CD8-positive, alpha-beta memory T cell (primary cell): ENCODE results near the gene JSRP1. TPM values are rescaled to one million over a fixed set of nuclear protein-coding genes. Genes with fewer than 3 reads are reported as not detected.

Experiments
- CTCF ChIA-PET: fragments of 350-600 bp; sonication (Branson Sonifier 250); formaldehyde crosslinking; loops from one replicate; lab custom pipeline; 2021; ENCODE audit warnings: antibody characterized with exemption; lab: Charles Lee
- POLR2A ChIA-PET: fragments of 350-600 bp; sonication (Branson Sonifier 250); formaldehyde crosslinking; loops from one replicate; lab custom pipeline; 2021; ENCODE audit warnings: antibody characterized with exemption; lab: Charles Lee
- DNase-seq, 5 donors: peaks; one replicate each; pipeline versions ENCODE4 v3.0.0 to v3.0.0-alpha.2; 2020 to 2022; ENCODE audit warnings: mixed read lengths in 1 of 5
- H3K27ac ChIP-seq: one replicate; pipeline ENCODE4 v1.7.0; 2013; ENCODE audit warnings: low read depth, mild to moderate bottlenecking, low read length, moderate library complexity
- H3K27me3 ChIP-seq: 2 replicates; pipeline ENCODE4 v1.7.0; 2013; ENCODE audit warnings: low read length, mild to moderate bottlenecking; ENCODE audit not compliant: insufficient read depth, poor library complexity, severe bottlenecking
- H3K36me3 ChIP-seq: 2 replicates; pipeline ENCODE4 v1.7.0; 2013; ENCODE audit warnings: mild to moderate bottlenecking, low read length, moderate library complexity; ENCODE audit not compliant: insufficient read depth
- H3K4me1 ChIP-seq: 2 replicates; pipeline ENCODE4 v1.7.0; 2013; ENCODE audit warnings: mild to moderate bottlenecking, low read length, moderate library complexity; ENCODE audit not compliant: insufficient read depth
- H3K4me3 ChIP-seq: 2 replicates; pipeline ENCODE4 v1.7.0; 2013; ENCODE audit warnings: mild to moderate bottlenecking, low read length
- H3K9me3 ChIP-seq: 2 replicates; pipeline ENCODE4 v1.7.0; 2013; ENCODE audit warnings: mild to moderate bottlenecking, low read length
- H3K27ac Mint-ChIP-seq, 8 donors: one replicate each; pipeline ENCODE4 v1.8.0; 2020 to 2021; ENCODE audit warnings: mixed read lengths in 8 of 8, mild to moderate bottlenecking in 6 of 8, inconsistent platforms in 3 of 8, moderate library complexity in 3 of 8
- H3K27me3 Mint-ChIP-seq, 2 donors: one replicate each; pipeline ENCODE4 v1.8.0; 2020 to 2021; ENCODE audit warnings: mixed read lengths in 2 of 2, mild to moderate bottlenecking in 1 of 2, moderate library complexity in 1 of 2
- H3K36me3 Mint-ChIP-seq, 3 donors: one replicate each; pipeline ENCODE4 v1.8.0; 2020 to 2021; ENCODE audit warnings: mixed read lengths in 3 of 3, inconsistent platforms in 1 of 3, mild to moderate bottlenecking in 1 of 3
- H3K4me1 Mint-ChIP-seq, 3 donors: one replicate each; pipeline ENCODE4 v1.8.0; 2020 to 2021; ENCODE audit warnings: mixed read lengths in 3 of 3, inconsistent platforms in 1 of 3, mild to moderate bottlenecking in 1 of 3
- H3K4me3 Mint-ChIP-seq, 7 donors: one replicate each; pipeline ENCODE4 v1.8.0; 2020 to 2021; ENCODE audit warnings: mixed read lengths in 7 of 7, mild to moderate bottlenecking in 6 of 7, moderate library complexity in 4 of 7, inconsistent platforms in 2 of 7
- H3K9me3 Mint-ChIP-seq, 5 donors: one replicate each; pipeline ENCODE4 v1.8.0; 2020 to 2022; ENCODE audit warnings: mixed read lengths in 5 of 5, mild to moderate bottlenecking in 3 of 5, moderate library complexity in 2 of 5, inconsistent platforms in 1 of 5
- polyA plus RNA-seq: library from polyadenylated mRNA; unstranded; fragments of 300-500 nt; fragmentation: Illumina TruSeq; gene quantifications from one replicate; pipeline ENCODE4 v1.2.3, GENCODE V29; 2021
- total RNA-seq, 2 experiments: library from RNA; stranded (reverse); gene quantifications; one replicate each; pipeline ENCODE4 v1.2.3, GENCODE V29; 2021

JSRP1 gene
- total and polyA plus RNA-seq, 3 experiments from 2014 or later: 0.73 to 1.0 (median 0.91) TPM

DNA sequence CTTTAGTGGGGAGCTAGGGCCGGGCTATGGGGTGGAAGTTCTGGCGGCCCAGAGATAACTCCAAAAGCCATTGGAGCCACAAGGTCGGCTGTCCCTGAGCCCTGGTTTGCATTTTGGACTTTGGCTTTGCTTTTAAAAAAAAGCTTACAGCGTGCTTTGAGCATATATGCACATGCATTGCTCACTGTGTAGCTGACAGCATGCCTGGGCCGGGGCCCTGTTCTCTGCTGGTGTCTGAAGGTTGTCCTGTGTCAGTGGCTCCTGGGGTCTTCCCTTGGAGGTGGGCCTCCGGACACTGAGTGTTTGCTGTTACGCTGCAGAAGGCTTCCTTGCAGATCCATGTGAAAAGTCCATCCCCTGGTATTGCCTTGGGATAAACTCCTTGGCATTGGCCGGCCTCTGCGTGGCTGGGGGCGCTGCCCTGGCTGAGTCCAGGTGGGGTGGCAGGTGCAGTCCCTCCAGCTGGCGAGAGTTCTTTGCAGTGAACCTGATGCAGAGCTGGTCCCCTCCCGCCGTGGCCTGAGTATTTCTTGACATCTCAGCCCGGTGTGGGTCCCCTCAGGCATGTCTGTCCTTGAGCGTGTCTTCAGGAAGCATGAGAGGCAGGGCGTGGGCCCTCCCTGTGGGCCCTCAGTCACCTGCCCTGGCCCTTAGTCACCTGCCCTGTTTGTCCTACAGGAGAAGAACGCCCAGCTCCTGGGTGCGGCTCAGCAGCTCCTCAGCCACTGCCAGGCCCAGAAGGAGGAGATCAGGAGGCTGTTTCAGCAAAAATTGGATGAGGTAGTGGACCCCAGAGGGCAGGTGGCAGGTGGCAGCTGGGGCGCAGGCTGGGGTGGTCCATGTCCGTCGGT lies 43.1 kb downstream of the JSRP1 start:
- H3K4me1 Mint-ChIP-seq: no peaks in the 10 kb centered on the region
- POLR2A ChIA-PET: no interaction called here
- no peaks in the 10 kb centered on the region for H3K9me3 Mint-ChIP-seq
- Histone ChIP-seq H3K27me3 (no peaks in the 10 kb centered on the region), H3K4me1 (no peaks in the 10 kb centered on the region), H3K4me3 (no peak overlapping the region), H3K36me3 (peaks cover 7% of the 10 kb centered on the region), H3K27ac (no peak overlapping the region), H3K9me3 (no peaks in the 10 kb centered on the region)
- peak overlapping the region in 2 of 8 donors; percentile 42 to 83 for H3K27ac Mint-ChIP-seq
- no peak overlapping the region for H3K4me3 Mint-ChIP-seq
- CTCF ChIA-PET: interaction anchor here (0.8 kb wide), 1 partner anchor 178 kb away, joined by 3 read pairs; no protein-coding TSS in a partner anchor
- peaks cover 0 to 69% (median 4%) of the 10 kb centered on the region in 3 donors for H3K36me3 Mint-ChIP-seq
- no peaks in the 10 kb centered on the region for H3K27me3 Mint-ChIP-seq
- no peak for DNase-seq

GRCh38 chr19:2210987-2211740 lies 45.1 kb downstream of the JSRP1 start:
- H3K4me1 ChIP-seq: no peaks in the 10 kb centered on the region
- Mint-ChIP-seq H3K4me1 (no peaks in the 10 kb centered on the region), H3K4me3 (no peak overlapping the region), H3K36me3 (peaks cover 0 to 65% (median 6%) of the 10 kb centered on the region in 3 donors), H3K27ac (peak overlapping the region in 1 of 8 donors; percentile 82), H3K27me3 (no peaks in the 10 kb centered on the region), H3K9me3 (no peaks in the 10 kb centered on the region)
- ChIA-PET CTCF (no interaction called here), POLR2A (no interaction called here)
- no peaks in the 10 kb centered on the region for H3K27me3 ChIP-seq
- DNase-seq: no peak
- no peaks in the 10 kb centered on the region for H3K9me3 ChIP-seq
- H3K27ac ChIP-seq: no peak overlapping the region
- no peak overlapping the region for H3K4me3 ChIP-seq
- peaks cover 11% of the 10 kb centered on the region for H3K36me3 ChIP-seq

DNA sequence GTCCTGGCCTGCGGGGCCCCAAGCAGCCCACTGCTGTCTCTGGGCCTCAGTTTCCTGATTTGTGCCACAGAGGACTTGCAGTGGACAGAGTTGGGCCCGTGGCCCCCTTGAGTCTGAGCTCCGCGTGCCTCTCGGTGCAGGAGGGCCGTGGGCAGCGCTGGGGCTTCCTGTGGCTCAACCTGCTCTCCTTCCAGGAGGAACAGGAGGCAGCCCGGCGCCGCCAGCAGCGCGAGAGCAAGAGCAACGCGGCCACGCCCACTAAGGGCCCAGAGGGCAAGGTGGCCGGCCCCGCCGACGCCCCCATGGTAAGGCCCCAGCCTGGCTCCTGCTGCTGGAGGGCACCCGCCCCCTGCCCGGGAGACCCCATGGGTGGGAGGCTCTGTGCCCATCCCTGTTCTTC lies 46.0 kb downstream of the JSRP1 start:
- H3K9me3 Mint-ChIP-seq: no peaks in the 10 kb centered on the region
- no peak overlapping the region for H3K4me3 ChIP-seq
- H3K9me3 ChIP-seq: no peaks in the 10 kb centered on the region
- ChIA-PET CTCF (no interaction called here), POLR2A (interaction anchor here (0.6 kb wide), 1 partner anchor 313 kb away, joined by 7 read pairs; no protein-coding TSS in a partner anchor)
- H3K4me3 Mint-ChIP-seq: no peak overlapping the region
- no peak for DNase-seq
- H3K27me3 Mint-ChIP-seq: no peaks in the 10 kb centered on the region
- H3K4me1 ChIP-seq: no peaks in the 10 kb centered on the region
- H3K27ac ChIP-seq: no peak overlapping the region
- peaks cover 0 to 61% (median 5%) of the 10 kb centered on the region in 3 donors for H3K36me3 Mint-ChIP-seq
- H3K27me3 ChIP-seq: no peaks in the 10 kb centered on the region
- peak overlapping the region in 1 of 8 donors; percentile 51 for H3K27ac Mint-ChIP-seq
- peaks cover 11% of the 10 kb centered on the region for H3K36me3 ChIP-seq
- no peaks in the 10 kb centered on the region for H3K4me1 Mint-ChIP-seq

DNA sequence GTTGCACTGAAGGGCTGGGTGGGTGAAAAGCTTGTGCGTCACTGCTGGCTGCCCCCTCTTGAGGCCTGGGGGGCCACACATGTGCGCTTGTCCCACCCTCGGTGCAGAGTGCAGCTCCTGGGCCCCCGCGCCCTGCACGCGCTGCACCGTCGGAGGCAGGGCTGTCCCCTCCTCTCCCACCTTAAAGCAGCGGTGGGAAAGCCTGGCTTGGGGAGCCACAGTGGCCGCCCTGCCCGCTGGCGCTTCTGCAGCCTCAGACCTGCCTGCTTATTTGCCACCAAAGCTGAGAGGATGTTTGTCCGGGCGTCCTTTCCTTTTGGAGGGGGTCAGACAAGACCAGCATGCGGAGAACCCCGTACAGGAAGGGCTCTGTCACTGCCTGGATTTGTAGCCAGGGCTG lies 46.8 kb downstream of the JSRP1 start:
- H3K9me3 Mint-ChIP-seq: no peaks in the 10 kb centered on the region

DNA sequence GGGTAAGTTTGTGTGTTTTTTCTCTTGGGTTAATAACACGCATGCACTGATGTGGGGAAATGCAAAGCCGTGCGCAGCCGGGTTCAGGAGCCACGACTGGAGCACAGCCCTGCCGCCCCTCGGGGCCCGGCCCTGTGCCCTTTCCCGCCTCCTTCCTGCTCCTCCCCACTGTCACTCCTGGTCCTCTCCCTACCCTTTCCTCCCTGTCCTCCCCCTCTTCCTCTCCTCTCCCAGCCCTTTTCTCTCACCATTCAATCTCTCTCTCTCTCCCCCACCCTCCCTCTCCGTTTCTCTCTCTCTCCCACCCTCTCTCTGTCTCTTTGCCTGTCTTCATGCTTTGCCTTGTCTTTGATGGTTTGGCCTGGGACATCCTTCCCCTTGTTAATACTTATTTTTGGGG lies 47.2 kb downstream of the JSRP1 start:
- Histone ChIP-seq H3K27ac (no peak overlapping the region), H3K4me3 (no peak overlapping the region), H3K27me3 (no peaks in the 10 kb centered on the region), H3K9me3 (no peaks in the 10 kb centered on the region), H3K36me3 (peaks cover 11% of the 10 kb centered on the region), H3K4me1 (no peaks in the 10 kb centered on the region)
- H3K27me3 Mint-ChIP-seq: no peaks in the 10 kb centered on the region
- H3K9me3 Mint-ChIP-seq: no peaks in the 10 kb centered on the region
- ChIA-PET POLR2A (interaction anchor here (0.6 kb wide), 1 partner anchor 972 kb away, joined by 3 read pairs; no protein-coding TSS in a partner anchor), CTCF (interaction anchor here (0.6 to 1.5 kb wide), 4 partner anchors 25 to 261 kb away, joined by 3 to 6 read pairs (median 4); no protein-coding TSS in a partner anchor)
- H3K27ac Mint-ChIP-seq: peak overlapping the region in 1 of 8 donors; percentile 27
- no peaks in the 10 kb centered on the region for H3K4me1 Mint-ChIP-seq
- H3K36me3 Mint-ChIP-seq: peaks cover 0 to 57% (median 7%) of the 10 kb centered on the region in 3 donors
- no peak for DNase-seq
- H3K4me3 Mint-ChIP-seq: no peak overlapping the region

More for the DNA sequence above, 46.8 kb downstream of the JSRP1 start:
- no peaks in the 10 kb centered on the region for H3K4me1 ChIP-seq
- H3K27ac ChIP-seq: no peak overlapping the region
- no peaks in the 10 kb centered on the region for H3K27me3 ChIP-seq
- no peak overlapping the region for H3K4me3 ChIP-seq
- DNase-seq: no peak
- peaks cover 11% of the 10 kb centered on the region for H3K36me3 ChIP-seq
- POLR2A ChIA-PET: no interaction called here
- Mint-ChIP-seq H3K4me3 (no peak overlapping the region), H3K27ac (no peak overlapping the region), H3K27me3 (no peaks in the 10 kb centered on the region), H3K36me3 (peaks cover 0 to 55% (median 5%) of the 10 kb centered on the region in 3 donors), H3K4me1 (no peaks in the 10 kb centered on the region)
- CTCF ChIA-PET: interaction anchor here (1.0 to 1.5 kb wide), 3 partner anchors 24 to 172 kb away, joined by 3 to 4 read pairs (median 3); no protein-coding TSS in a partner anchor
- no peaks in the 10 kb centered on the region for H3K9me3 ChIP-seq

GRCh38 chr19:2207991-2208860 lies 48.0 kb downstream of the JSRP1 start:
- CTCF ChIA-PET: interaction anchor here (0.6 to 1.5 kb wide), 4 partner anchors 25 to 260 kb away, joined by 3 to 6 read pairs (median 4); no protein-coding TSS in a partner anchor

GRCh38 chr19:2207008-2207407 lies 49.2 kb downstream of the JSRP1 start:
- no peaks in the 10 kb centered on the region for H3K4me1 Mint-ChIP-seq
- H3K27me3 ChIP-seq: no peaks in the 10 kb centered on the region
- no peak for DNase-seq
- peaks cover 11% of the 10 kb centered on the region for H3K36me3 ChIP-seq
- peak overlapping the region in 1 of 8 donors; percentile 17 for H3K27ac Mint-ChIP-seq
- H3K36me3 Mint-ChIP-seq: peaks cover 0 to 51% (median 6%) of the 10 kb centered on the region in 3 donors
- H3K9me3 Mint-ChIP-seq: no peaks in the 10 kb centered on the region
- no peak overlapping the region for H3K4me3 ChIP-seq
- no peaks in the 10 kb centered on the region for H3K9me3 ChIP-seq
- H3K4me1 ChIP-seq: no peaks in the 10 kb centered on the region
- H3K27me3 Mint-ChIP-seq: no peaks in the 10 kb centered on the region
- H3K27ac ChIP-seq: no peak overlapping the region
- no peak overlapping the region for H3K4me3 Mint-ChIP-seq
- ChIA-PET POLR2A (no interaction called here), CTCF (no interaction called here)

More at GRCh38 chr19:2207991-2208860, 48.0 kb downstream of the JSRP1 start:
- H3K36me3 Mint-ChIP-seq: peaks cover 0 to 52% (median 8%) of the 10 kb centered on the region in 3 donors
- no peaks in the 10 kb centered on the region for H3K4me1 Mint-ChIP-seq
- no peaks in the 10 kb centered on the region for H3K27me3 Mint-ChIP-seq
- H3K27ac ChIP-seq: no peak overlapping the region
- no peaks in the 10 kb centered on the region for H3K4me1 ChIP-seq
- H3K27ac Mint-ChIP-seq: peak overlapping the region in 1 of 8 donors; percentile 87
- no peak overlapping the region for H3K4me3 ChIP-seq
- POLR2A ChIA-PET: interaction anchor here (0.6 kb wide), 1 partner anchor 973 kb away, joined by 3 read pairs; no protein-coding TSS in a partner anchor
- peaks cover 11% of the 10 kb centered on the region for H3K36me3 ChIP-seq
- no peaks in the 10 kb centered on the region for H3K27me3 ChIP-seq
- peak in 3 of 5 donors; percentile 6 to 64 (median 10) for DNase-seq
- H3K9me3 Mint-ChIP-seq: no peaks in the 10 kb centered on the region
- H3K9me3 ChIP-seq: no peaks in the 10 kb centered on the region
- H3K4me3 Mint-ChIP-seq: no peak overlapping the region
